Stomach (tissue), 4 donors: ENCODE data around the gene ERBIN.

Experiments
- CTCF ChIP-seq, 7 experiments: fragments of 450-650 bp in 4 of 7; fragments of 200-600 bp in 3 of 7; sonication (generic) in 3 of 7; IDR thresholded peaks; one replicate each; pipeline ENCODE4 v1.5.1; 2016 to 2019; ENCODE audit warnings: antibody characterized with exemption in 7 of 7, control low read depth in 2 of 7, mild to moderate bottlenecking in 1 of 7
- EP300 ChIP-seq: sonication (generic); formaldehyde crosslinking; IDR thresholded peaks from one replicate; pipeline ENCODE4 v1.6.1; 2017; ENCODE audit warnings: antibody characterized with exemption
- POLR2A ChIP-seq, 4 donors: fragments of 450-650 bp; IDR thresholded peaks; one replicate each; pipeline ENCODE4 v1.6.1; 2016; ENCODE audit warnings: antibody characterized with exemption in 4 of 4, control low read depth in 2 of 4, mild to moderate bottlenecking in 1 of 4, moderate library complexity in 1 of 4
- POLR2AphosphoS5 ChIP-seq, 3 donors: sonication (generic); formaldehyde crosslinking; IDR thresholded peaks; one replicate each; pipeline ENCODE4 v1.6.1; 2016; ENCODE audit warnings: antibody characterized with exemption in 3 of 3

- TF ChIP-seq CTCF (IDR thresholded peaks at IDR 0.05): no peak
- no peak for TF ChIP-seq POLR2A (IDR thresholded peaks at IDR 0.05)
- TF ChIP-seq POLR2AphosphoS5 (IDR thresholded peaks at IDR 0.05): peak in 2 of 3 donors; percentile 37 to 38
- TF ChIP-seq EP300: no peak
Measured at GRCh38 chr5:65925044-65925600, 1.3 kb upstream of the ERBIN start.
